Small intestine (tissue), 7 donors: ENCODE data around the gene LRP1B. TPM values are rescaled to one million over a fixed set of nuclear protein-coding genes. Genes with fewer than 3 reads are reported as not detected.

ENCODE experiments used
- DNase-seq, 2 donors: peaks; one replicate each; pipeline versions ENCODE4 v3.0.0 to v3.0.0-alpha.2; 2013
- FAIRE-seq: peaks from 2 replicates; lab custom pipeline; 2012; peaks lifted over from hg19 to GRCh38; lab: Jason Lieb, UNC
- H3K27ac ChIP-seq, 3 donors: one replicate each; pipeline ENCODE4 v1.5.1; 2013; ENCODE audit warnings: low read length in 2 of 3, mild to moderate bottlenecking in 2 of 3, control low read depth in 1 of 3, inconsistent platforms in 1 of 3, low read depth in 1 of 3, moderate library complexity in 1 of 3
- H3K27me3 ChIP-seq, 3 donors: one replicate each; pipeline ENCODE4 v1.6.1; 2013; ENCODE audit warnings: low read length in 3 of 3, inconsistent platforms in 1 of 3; ENCODE audit not compliant: control insufficient read depth in 3 of 3, insufficient read depth in 3 of 3
- H3K36me3 ChIP-seq, 3 donors: one replicate each; pipeline ENCODE4 v1.6.1; 2013; ENCODE audit warnings: low read length in 3 of 3, inconsistent platforms in 1 of 3, low read depth in 1 of 3, mild to moderate bottlenecking in 1 of 3, moderate library complexity in 1 of 3; ENCODE audit not compliant: control insufficient read depth in 3 of 3, insufficient read depth in 2 of 3
- H3K4me1 ChIP-seq, 3 donors: one replicate each; pipeline ENCODE4 v1.6.1; 2013; ENCODE audit warnings: low read length in 2 of 3, inconsistent platforms in 1 of 3, low read depth in 1 of 3, mild to moderate bottlenecking in 1 of 3, moderate library complexity in 1 of 3; ENCODE audit not compliant: control insufficient read depth in 3 of 3, insufficient read depth in 2 of 3
- H3K4me3 ChIP-seq, 3 donors: one replicate each; pipeline ENCODE4 v1.5.1; 2013; ENCODE audit warnings: low read length in 3 of 3, control low read depth in 1 of 3, inconsistent platforms in 1 of 3, low read depth in 1 of 3, mild to moderate bottlenecking in 1 of 3, moderate library complexity in 1 of 3
- H3K9me3 ChIP-seq, 2 donors: one replicate each; pipeline ENCODE4 v1.6.1; 2013; ENCODE audit warnings: low read depth in 1 of 2, low read length in 1 of 2; ENCODE audit not compliant: control insufficient read depth in 2 of 2, insufficient read depth in 1 of 2
- WGBS, 3 donors: extraction: QIAGEN DNeasy Blood & Tissue Kit; methylation state at CpG; one replicate each; pipeline ENCODE4 v1.1.7; 2013; 5-methylcytosine and 5-hydroxymethylcytosine counted together
- polyA plus RNA-seq, 4 donors: library from polyadenylated mRNA; stranded (reverse) in 3 of 4; unstranded in 1 of 4; fragments of 200-250 nt in 3 of 4; fragments of 120-200 nt in 1 of 4; gene quantifications; one replicate each; pipeline versions ENCODE4 v1.2.1 to v1.2.3, GENCODE V29; 2013
- donor health status: healthy with polysubstance abuse.
- donor health status: control.
- donor health status: control.
- donor health status: Bipolar disorder and iron deficiency.
- donor health status: healthy.

Gene LRP1B
- polyA plus RNA-seq, 4 donors, result 0.07 to 0.64 TPM; not detected in 2

- Histone ChIP-seq H3K4me1 (no peaks in the 10 kb centered on the region), H3K36me3 (no peaks in the 10 kb centered on the region), H3K9me3 (no peaks in the 10 kb centered on the region), H3K27me3 (no peaks in the 10 kb centered on the region), H3K4me3 (no peak overlapping the region), H3K27ac (no peak overlapping the region)
- FAIRE-seq (no peak), DNase-seq (no peak)
- WGBS, 3 donors, result 72 to 82% (median 72%) methylated on average over 1 of the region's 1 CpG
Observed at GRCh38 chr2:140270224-140270623, 1860.6 kb downstream of the LRP1B start.

GRCh38 chr2:140269000-140269399 is 1861.8 kb downstream of the LRP1B start:
- no peak for DNase-seq
- Histone ChIP-seq H3K27ac (no peak overlapping the region), H3K4me3 (no peak overlapping the region), H3K27me3 (no peaks in the 10 kb centered on the region), H3K36me3 (no peaks in the 10 kb centered on the region), H3K9me3 (no peaks in the 10 kb centered on the region), H3K4me1 (no peaks in the 10 kb centered on the region)
- 84 to 86% (median 84%) methylated on average over 7 of the region's 7 CpGs for WGBS, 3 donors
- no peak for FAIRE-seq

GRCh38 chr2:140262908-140263307 is 1867.9 kb downstream of the LRP1B start:
- Histone ChIP-seq H3K27me3 (no peaks in the 10 kb centered on the region), H3K9me3 (no peaks in the 10 kb centered on the region), H3K4me1 (no peaks in the 10 kb centered on the region), H3K36me3 (no peaks in the 10 kb centered on the region), H3K27ac (no peak overlapping the region), H3K4me3 (no peak overlapping the region)
- DNase-seq (no peak), FAIRE-seq (no peak)
- WGBS, 3 donors, result 75 to 86% (median 83%) methylated on average over 6 of the region's 6 CpGs

GRCh38 chr2:140257692-140258300 is 1873.0 kb downstream of the LRP1B start:
- no peak for FAIRE-seq
- no peak for DNase-seq
- Histone ChIP-seq H3K4me3 (no peak overlapping the region), H3K27me3 (no peaks in the 10 kb centered on the region), H3K36me3 (no peaks in the 10 kb centered on the region), H3K27ac (no peak overlapping the region), H3K4me1 (no peaks in the 10 kb centered on the region), H3K9me3 (no peaks in the 10 kb centered on the region)
- WGBS, 3 donors, result 50 to 54% (median 52%) methylated on average over 2 of the region's 2 CpGs

GRCh38 chr2:140256080-140256479 is 1874.7 kb downstream of the LRP1B start:
- no peak for DNase-seq
- Histone ChIP-seq H3K4me3 (no peak overlapping the region), H3K9me3 (no peaks in the 10 kb centered on the region), H3K4me1 (no peaks in the 10 kb centered on the region), H3K27me3 (no peaks in the 10 kb centered on the region), H3K27ac (no peak overlapping the region), H3K36me3 (no peaks in the 10 kb centered on the region)
- no peak for FAIRE-seq
- 31 to 38% (median 33%) methylated on average over 3 of the region's 3 CpGs for WGBS, 3 donors

GRCh38 chr2:140249821-140250220 is 1881.0 kb downstream of the LRP1B start:
- Histone ChIP-seq H3K4me1 (no peaks in the 10 kb centered on the region), H3K36me3 (no peaks in the 10 kb centered on the region), H3K9me3 (no peaks in the 10 kb centered on the region), H3K27ac (no peak overlapping the region), H3K4me3 (no peak overlapping the region), H3K27me3 (no peaks in the 10 kb centered on the region)
- FAIRE-seq, result no peak
- no peak for DNase-seq
- WGBS, 3 donors, result 49 to 71% (median 56%) methylated on average over 4 of the region's 4 CpGs

- H3K36me3 ChIP-seq, result no peaks in the 10 kb centered on the region
- H3K27ac ChIP-seq, result no peak overlapping the region
- H3K27me3 ChIP-seq, result no peaks in the 10 kb centered on the region
- FAIRE-seq (no peak), DNase-seq (no peak)
- WGBS, 3 donors, result 53 to 70% (median 59%) methylated on average over 2 of the region's 2 CpGs
- no peak overlapping the region for H3K4me3 ChIP-seq
- no peaks in the 10 kb centered on the region for H3K4me1 ChIP-seq
- H3K9me3 ChIP-seq, result no peaks in the 10 kb centered on the region
Observed at GRCh38 chr2:140248623-140249022, 1882.2 kb downstream of the LRP1B start.

- Histone ChIP-seq H3K9me3 (no peaks in the 10 kb centered on the region), H3K27me3 (no peaks in the 10 kb centered on the region), H3K4me1 (no peaks in the 10 kb centered on the region), H3K4me3 (no peak overlapping the region), H3K27ac (no peak overlapping the region), H3K36me3 (no peaks in the 10 kb centered on the region)
- FAIRE-seq, result no peak
- WGBS, 3 donors, result 66 to 76% (median 73%) methylated on average over 4 of the region's 4 CpGs
- DNase-seq, result no peak
Observed at GRCh38 chr2:140247451-140248195, 1883.2 kb downstream of the LRP1B start.
